GM20000 (cell line): Measurements from ENCODE around the gene GVQW3.

Experiments used
- DNase-seq: peaks from one replicate; pipeline ENCODE4 v3.0.0; 2012; ENCODE audit warnings: low spot score
- TF ChIP-seq, protein P1 (sequence below): IDR thresholded peaks from 2 replicates; pipeline ENCODE4 v1.5.1; 2012; ENCODE audit warnings: mild to moderate bottlenecking, control low read depth; ENCODE audit errors: extremely low read depth, missing control alignments

The GVQW3 gene

GRCh38 chr11:76380977-76381719 is at the start of gene GVQW3, which contains the start of gene THAP12:
GVQW3 (plus strand) TSS chr11:76381323; CDS start chr11:76381829, 506 bp downstream.
THAP12 (minus strand) TSS chr11:76381132; CDS start chr11:76380836, 296 bp downstream.
- TF ChIP-seq, protein P1, sequence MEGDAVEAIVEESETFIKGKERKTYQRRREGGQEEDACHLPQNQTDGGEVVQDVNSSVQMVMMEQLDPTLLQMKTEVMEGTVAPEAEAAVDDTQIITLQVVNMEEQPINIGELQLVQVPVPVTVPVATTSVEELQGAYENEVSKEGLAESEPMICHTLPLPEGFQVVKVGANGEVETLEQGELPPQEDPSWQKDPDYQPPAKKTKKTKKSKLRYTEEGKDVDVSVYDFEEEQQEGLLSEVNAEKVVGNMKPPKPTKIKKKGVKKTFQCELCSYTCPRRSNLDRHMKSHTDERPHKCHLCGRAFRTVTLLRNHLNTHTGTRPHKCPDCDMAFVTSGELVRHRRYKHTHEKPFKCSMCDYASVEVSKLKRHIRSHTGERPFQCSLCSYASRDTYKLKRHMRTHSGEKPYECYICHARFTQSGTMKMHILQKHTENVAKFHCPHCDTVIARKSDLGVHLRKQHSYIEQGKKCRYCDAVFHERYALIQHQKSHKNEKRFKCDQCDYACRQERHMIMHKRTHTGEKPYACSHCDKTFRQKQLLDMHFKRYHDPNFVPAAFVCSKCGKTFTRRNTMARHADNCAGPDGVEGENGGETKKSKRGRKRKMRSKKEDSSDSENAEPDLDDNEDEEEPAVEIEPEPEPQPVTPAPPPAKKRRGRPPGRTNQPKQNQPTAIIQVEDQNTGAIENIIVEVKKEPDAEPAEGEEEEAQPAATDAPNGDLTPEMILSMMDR, result peak; percentile 35
- peak; percentile 99 for DNase-seq

GRCh38 chr11:76334826-76335389 is 46.2 kb upstream of the GVQW3 start:
- TF ChIP-seq, protein P1, result no peak
- no peak for DNase-seq

DNA sequence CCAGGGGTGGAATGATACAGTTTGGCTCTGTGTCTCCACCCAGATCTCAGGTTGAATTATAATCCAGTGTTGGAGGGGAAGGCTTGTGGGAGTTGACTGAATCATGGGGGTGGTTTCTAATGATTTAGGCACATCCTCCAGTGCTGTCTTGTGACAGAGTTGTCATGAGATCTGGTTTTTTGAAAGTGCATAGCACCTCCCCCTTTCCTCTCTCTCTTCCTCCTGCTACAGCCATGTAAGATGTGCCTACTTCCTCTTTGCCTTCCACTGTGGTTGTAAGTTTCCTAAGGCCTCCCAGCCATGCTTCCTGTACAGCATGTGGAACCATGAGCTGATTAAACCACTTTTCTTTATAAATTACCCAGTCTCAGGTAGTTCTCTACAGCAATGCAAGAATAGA is 45.3 kb upstream of the GVQW3 start:
- no peak for DNase-seq
- TF ChIP-seq, protein P1, result no peak

DNA sequence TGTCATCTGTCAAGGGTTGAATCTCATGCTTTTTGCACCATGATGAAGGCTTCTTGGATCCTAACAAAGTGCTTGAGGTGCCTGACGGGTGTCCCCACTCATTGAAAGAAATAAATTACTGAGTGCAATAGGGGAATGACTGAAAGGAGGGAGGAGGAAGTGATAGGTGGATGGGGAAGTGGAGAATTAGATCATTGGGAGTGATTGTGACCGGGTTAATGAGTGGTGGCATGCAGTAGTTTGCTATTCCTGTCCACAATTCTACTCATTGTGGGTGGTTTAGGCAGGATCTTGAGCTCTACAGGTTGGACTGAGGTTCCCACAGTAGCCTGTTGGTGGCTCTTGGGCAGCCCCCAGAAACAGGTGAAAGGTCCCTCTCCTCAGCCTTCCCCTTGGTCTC is 44.5 kb upstream of the GVQW3 start:
- DNase-seq, result no peak
- TF ChIP-seq, protein P1, result no peak

DNA sequence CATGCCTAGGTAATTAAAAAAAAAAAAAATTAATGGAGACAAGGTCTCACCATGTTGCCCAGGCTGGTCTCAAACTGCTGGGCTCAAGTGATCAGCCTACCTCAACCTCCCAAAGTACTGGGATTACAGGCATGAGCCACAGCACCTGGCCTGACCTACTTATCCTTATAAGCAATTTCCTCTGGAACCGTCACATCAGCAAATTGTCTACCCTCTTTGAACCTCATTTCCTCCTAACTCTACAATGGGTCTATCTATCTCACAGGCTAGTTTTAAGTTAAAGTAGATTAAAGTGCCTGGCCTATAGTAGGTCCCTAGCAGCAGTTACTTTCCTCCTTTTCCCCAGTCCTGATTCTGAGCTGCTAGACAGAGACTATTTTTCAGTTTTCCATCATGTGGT is 43.7 kb upstream of the GVQW3 start:
- TF ChIP-seq, protein P1, result no peak
- no peak for DNase-seq

- DNase-seq, result no peak
- TF ChIP-seq, protein P1, result no peak
Observed at GRCh38 chr11:76337923-76338322, 43.2 kb upstream of the GVQW3 start.

- TF ChIP-seq, protein P1, result no peak
- DNase-seq, result no peak
Observed at GRCh38 chr11:76339221-76339620, 41.9 kb upstream of the GVQW3 start.
